ENCODE measurements around the gene EEF2K. TPM values are rescaled to one million over a fixed set of nuclear protein-coding genes. Genes with fewer than 3 reads are reported as not detected.
"Not testable (repeated sequence)": the region's sequence is repeated elsewhere in the genome, so short reads cannot be mapped to it uniquely, and the experiment has no call there.

The EEF2K gene
- total RNA-seq, 1 donor from 2014 or later, result 12.2 TPM

DNA sequence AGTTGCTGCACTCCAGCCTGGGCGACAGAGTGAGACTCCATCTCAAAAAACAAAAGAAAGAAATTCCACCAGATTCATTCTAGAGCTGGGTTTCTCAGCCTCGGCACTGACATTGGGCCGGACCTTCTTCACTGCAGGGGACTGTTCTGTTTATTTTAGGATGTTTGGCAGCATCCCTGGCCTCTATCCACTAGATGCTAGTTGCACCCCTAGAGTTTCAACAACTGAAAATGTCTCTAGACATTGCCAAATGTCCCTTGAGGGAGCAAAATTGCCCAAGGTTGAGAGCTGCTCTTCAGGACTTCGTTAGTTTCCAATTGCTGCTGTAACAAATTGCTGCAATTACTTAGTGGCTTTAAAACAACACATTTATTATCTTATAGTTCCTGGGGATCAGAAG lies 7.2 kb downstream of the EEF2K start:
- TF ChIP-seq CTCF (conservative IDR thresholded peaks at IDR 0.05; ENCODE audit: low read depth, low read length), result no peak
- H3K4me3 ChIP-seq (ENCODE audit: low read depth, low read length), result no peak overlapping the region
- no peak for DNase-seq (ENCODE audit: low read depth)

GRCh38 chr16:22213801-22214200 lies 7.7 kb downstream of the EEF2K start:
- no peak for TF ChIP-seq CTCF (conservative IDR thresholded peaks at IDR 0.05; ENCODE audit: low read depth, low read length)
- H3K4me3 ChIP-seq (ENCODE audit: low read depth, low read length), result no peak overlapping the region
- DNase-seq (ENCODE audit: low read depth), result no peak

GRCh38 chr16:22214402-22214801 lies 8.3 kb downstream of the EEF2K start:
- H3K4me3 ChIP-seq (ENCODE audit: low read depth, low read length), result no peak overlapping the region
- DNase-seq (ENCODE audit: low read depth), result no peak
- no peak for TF ChIP-seq CTCF (conservative IDR thresholded peaks at IDR 0.05; ENCODE audit: low read depth, low read length)

DNA sequence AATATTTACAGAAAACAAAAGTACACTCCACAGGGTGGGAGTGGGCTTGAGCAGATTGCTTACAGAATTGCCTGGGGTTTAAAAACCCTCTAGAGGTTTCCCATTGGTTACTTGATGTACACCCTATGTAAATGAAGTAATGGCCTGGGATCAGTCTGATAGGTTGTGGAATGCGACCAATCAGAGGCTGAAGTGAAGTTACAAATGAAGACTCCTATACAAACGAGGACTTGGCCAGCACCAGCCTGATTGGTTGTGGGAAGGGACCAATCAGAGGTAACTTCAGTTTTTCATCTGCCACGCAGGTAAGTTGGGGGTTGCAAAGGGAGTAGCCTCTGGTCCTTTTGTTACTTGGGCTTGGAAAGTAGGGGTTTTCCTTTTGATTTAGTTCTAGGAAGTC lies 8.8 kb downstream of the EEF2K start:
- DNase-seq (ENCODE audit: low read depth), result no peak
- no peak for TF ChIP-seq CTCF (conservative IDR thresholded peaks at IDR 0.05; ENCODE audit: low read depth, low read length)
- H3K4me3 ChIP-seq (ENCODE audit: low read depth, low read length), result no peak overlapping the region

DNA sequence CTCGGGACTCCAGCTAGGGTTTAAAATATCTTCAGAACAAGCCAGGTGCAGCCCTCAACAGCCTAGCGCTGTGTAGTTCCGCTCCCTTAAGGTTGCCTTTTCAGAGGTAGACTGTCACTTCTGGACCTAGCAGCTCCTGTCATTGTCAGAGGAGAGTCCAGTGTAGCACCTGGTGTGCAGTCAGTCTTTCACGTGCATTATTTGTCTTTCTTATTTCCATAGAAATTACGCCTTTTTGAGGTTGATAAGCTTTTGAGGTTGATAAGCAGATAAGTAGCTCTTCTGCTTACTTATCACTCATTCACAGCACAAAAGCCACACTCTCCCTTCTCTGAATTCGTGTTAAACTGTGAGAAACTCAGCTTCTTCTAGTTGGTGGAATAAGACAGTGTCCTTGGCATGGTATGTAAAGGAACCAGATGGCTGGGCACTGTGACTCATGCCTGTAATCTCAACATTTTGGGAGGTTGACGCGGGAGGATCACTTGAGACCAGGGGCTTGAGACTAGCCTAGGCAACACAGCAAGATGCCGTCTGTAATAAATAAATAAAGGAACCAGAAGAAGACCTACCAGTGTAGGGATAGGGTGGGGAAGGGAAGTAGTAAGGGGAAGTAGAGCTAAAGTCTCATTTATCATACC lies 10.2 kb downstream of the EEF2K start:
- H3K4me3 ChIP-seq (ENCODE audit: low read depth, low read length), result no peak overlapping the region
- no peak for TF ChIP-seq CTCF (conservative IDR thresholded peaks at IDR 0.05; ENCODE audit: low read depth, low read length)
- DNase-seq (ENCODE audit: low read depth), result no peak

GRCh38 chr16:22216832-22217225 lies 10.8 kb downstream of the EEF2K start:
- not testable (repeated sequence) for H3K4me3 ChIP-seq (ENCODE audit: low read depth, low read length); DNase-seq (ENCODE audit: low read depth)

GRCh38 chr16:22217890-22218730 lies 12.0 kb downstream of the EEF2K start:
- H3K4me3 ChIP-seq (ENCODE audit: low read depth, low read length), result no peak overlapping the region
- TF ChIP-seq CTCF (conservative IDR thresholded peaks at IDR 0.05; ENCODE audit: low read depth, low read length), result no peak
- no peak for DNase-seq (ENCODE audit: low read depth)
